Kidney (tissue), 14 donors: ENCODE data around the gene LGR5. TPM values are rescaled to one million over a fixed set of nuclear protein-coding genes. Genes with fewer than 3 reads are reported as not detected.

ENCODE experiments used
- DNase-seq, 5 donors: peaks; one replicate each; pipeline ENCODE4 v3.0.0-alpha.2; 2013 to 2020
- FAIRE-seq: peaks from 2 replicates; lab custom pipeline; 2012; peaks lifted over from hg19 to GRCh38; lab: Jason Lieb, UNC
- H3K27ac ChIP-seq, 2 donors: one replicate each; pipeline ENCODE4 v1.7.0; 2013; ENCODE audit warnings: low read depth in 2 of 2, low read length in 2 of 2, inconsistent platforms in 1 of 2
- H3K27me3 ChIP-seq: one replicate; pipeline ENCODE4 v1.7.1; 2013; ENCODE audit warnings: low read length, inconsistent platforms; ENCODE audit not compliant: control insufficient read depth, insufficient read depth
- H3K36me3 ChIP-seq, 3 donors: one replicate each; pipeline versions ENCODE4 v1.7.0 to v1.7.1; 2013; ENCODE audit warnings: low read length in 3 of 3, control low read depth in 1 of 3, inconsistent platforms in 1 of 3; ENCODE audit not compliant: insufficient read depth in 3 of 3, control insufficient read depth in 2 of 3
- H3K4me1 ChIP-seq, 3 donors: one replicate each; pipeline versions ENCODE4 v1.7.0 to v1.7.1; 2013; ENCODE audit warnings: low read length in 3 of 3, inconsistent platforms in 1 of 3, low read depth in 1 of 3; ENCODE audit not compliant: control insufficient read depth in 2 of 3, insufficient read depth in 2 of 3
- H3K4me3 ChIP-seq, 3 donors: one replicate each; pipeline versions ENCODE4 v1.7.0 to v1.8.1; 2013; ENCODE audit warnings: low read length in 3 of 3, control low read depth in 1 of 3, inconsistent platforms in 1 of 3
- H3K9ac ChIP-seq, 3 donors: one replicate each; pipeline versions ENCODE4 v1.7.0 to v1.7.1; 2013; ENCODE audit warnings: low read length in 3 of 3, control low read depth in 1 of 3, inconsistent platforms in 1 of 3
- H3K9me3 ChIP-seq, 3 donors: one replicate each; pipeline versions ENCODE4 v1.7.0 to v1.7.1; 2013; ENCODE audit warnings: low read length in 3 of 3, control low read depth in 1 of 3, inconsistent platforms in 1 of 3; ENCODE audit not compliant: control insufficient read depth in 2 of 3, insufficient read depth in 1 of 3
- intact Hi-C: fragments of 100-400 bp; cut with DNase I; formaldehyde crosslinking; loops from one replicate; pipeline ENCODE4 v1.11.1; 2022
- polyA plus RNA-seq: library from polyadenylated mRNA; stranded (reverse); fragments of 350-450 nt; fragmentation: Illumina TruSeq; extraction: RNeasy Lipid Tissue Mini Kit (QIAGEN cat#74804); gene quantifications from one replicate; pipeline ENCODE4 v1.2.3, GENCODE V29; 2014; ENCODE audit warnings: low read depth, low replicate concordance; ENCODE audit not compliant: insufficient read depth
- total RNA-seq: library from RNA; stranded (reverse); fragmentation: NEBNext Ultra II Directional; extraction: Animal tissue kit (Norgen Biotek cat#: 25700); gene quantifications from one replicate; pipeline ENCODE4 v1.2.1, GENCODE V29; 2021
- TF ChIP-seq, protein P1 (sequence below): IDR thresholded peaks from 3 replicates; pipeline ENCODE4 v1.5.1; 2012; ENCODE audit warnings: mild to moderate bottlenecking, moderate library complexity, borderline replicate concordance; ENCODE audit not compliant: insufficient read depth; ENCODE audit errors: extremely low read depth
- donor health status: control.
- donor health status: control.
- donor health status: control.
- donor health status: control.
- donor health status: control.
- donor health status: DM: yes; HTN: yes; CAD: no.
- donor health status: Normal renal cell carcinoma (clear cell type).

The LGR5 gene
- total and polyA plus RNA-seq, 2 donors from 2014 or later = 0.19 TPM; not detected in 1

DNA sequence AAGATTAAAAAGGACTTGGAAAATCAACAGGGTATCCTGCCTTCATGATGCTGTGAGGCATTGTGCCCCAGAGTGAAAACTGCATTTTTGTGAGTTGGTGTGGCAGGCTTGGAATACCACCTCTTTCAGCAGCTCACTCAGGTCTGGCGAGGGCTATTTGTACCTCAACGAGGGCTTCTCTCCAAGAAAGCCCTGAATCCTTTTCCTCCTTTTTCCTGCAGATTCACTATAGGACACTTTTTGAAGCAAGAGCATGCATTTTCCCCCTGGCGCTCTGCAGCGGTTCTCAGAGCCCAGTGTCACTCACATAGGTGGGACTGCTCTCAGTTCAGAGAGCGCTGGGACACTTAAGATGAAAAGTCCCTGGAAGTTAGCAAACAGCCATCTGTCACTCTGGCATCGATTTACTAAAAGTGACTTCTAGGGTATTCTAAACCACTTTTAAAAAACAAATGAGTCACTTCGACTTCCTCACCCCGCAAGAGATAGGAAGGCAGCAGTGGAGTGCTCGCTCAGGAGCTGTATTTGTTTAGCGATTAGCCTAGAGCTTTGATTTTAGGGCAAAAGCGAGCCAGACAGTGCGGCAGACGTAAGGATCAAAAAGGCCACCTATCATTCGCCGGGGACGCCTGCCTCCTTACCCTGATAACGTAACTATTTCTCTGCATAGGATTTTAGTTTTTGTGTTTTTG is 782 bp upstream of the LGR5 start:
- Histone ChIP-seq H3K27me3 (peaks cover 4% of the 10 kb centered on the region), H3K36me3 (no peaks in the 10 kb centered on the region), H3K4me3 (peak overlapping the region in 2 of 3 donors; percentile 41 to 52), H3K9me3 (peaks cover 0 to 9% (median 2%) of the 10 kb centered on the region in 3 donors), H3K4me1 (peaks cover 2 to 8% (median 3%) of the 10 kb centered on the region in 3 donors), H3K27ac (no peak overlapping the region), H3K9ac (peak overlapping the region in 1 of 3 donors; percentile 2)
- TF ChIP-seq, protein P1, sequence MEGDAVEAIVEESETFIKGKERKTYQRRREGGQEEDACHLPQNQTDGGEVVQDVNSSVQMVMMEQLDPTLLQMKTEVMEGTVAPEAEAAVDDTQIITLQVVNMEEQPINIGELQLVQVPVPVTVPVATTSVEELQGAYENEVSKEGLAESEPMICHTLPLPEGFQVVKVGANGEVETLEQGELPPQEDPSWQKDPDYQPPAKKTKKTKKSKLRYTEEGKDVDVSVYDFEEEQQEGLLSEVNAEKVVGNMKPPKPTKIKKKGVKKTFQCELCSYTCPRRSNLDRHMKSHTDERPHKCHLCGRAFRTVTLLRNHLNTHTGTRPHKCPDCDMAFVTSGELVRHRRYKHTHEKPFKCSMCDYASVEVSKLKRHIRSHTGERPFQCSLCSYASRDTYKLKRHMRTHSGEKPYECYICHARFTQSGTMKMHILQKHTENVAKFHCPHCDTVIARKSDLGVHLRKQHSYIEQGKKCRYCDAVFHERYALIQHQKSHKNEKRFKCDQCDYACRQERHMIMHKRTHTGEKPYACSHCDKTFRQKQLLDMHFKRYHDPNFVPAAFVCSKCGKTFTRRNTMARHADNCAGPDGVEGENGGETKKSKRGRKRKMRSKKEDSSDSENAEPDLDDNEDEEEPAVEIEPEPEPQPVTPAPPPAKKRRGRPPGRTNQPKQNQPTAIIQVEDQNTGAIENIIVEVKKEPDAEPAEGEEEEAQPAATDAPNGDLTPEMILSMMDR = no peak
- intact Hi-C loops = no loop called here
- FAIRE-seq (no peak), DNase-seq (peak in 3 of 5 donors; percentile 31 to 55 (median 34))

DNA sequence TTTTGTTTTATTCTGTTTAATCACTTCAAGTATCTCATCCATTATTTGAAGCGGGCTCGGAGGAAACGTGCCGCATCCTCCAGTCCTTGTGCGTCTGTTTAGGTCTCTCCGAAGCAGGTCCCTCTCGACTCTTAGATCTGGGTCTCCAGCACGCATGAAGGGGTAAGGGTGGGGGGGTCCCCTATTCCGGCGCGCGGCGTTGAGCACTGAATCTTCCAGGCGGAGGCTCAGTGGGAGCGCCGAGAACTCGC is 311 bp upstream of the LGR5 start:
- Histone ChIP-seq H3K4me3 (peak overlapping the region in 2 of 3 donors; percentile 41 to 52), H3K27ac (no peak overlapping the region), H3K27me3 (peaks cover 4% of the 10 kb centered on the region), H3K9me3 (peaks cover 0 to 9% (median 2%) of the 10 kb centered on the region in 3 donors), H3K36me3 (no peaks in the 10 kb centered on the region), H3K9ac (peak overlapping the region in 1 of 3 donors; percentile 2), H3K4me1 (peaks cover 2 to 8% (median 3%) of the 10 kb centered on the region in 3 donors)
- TF ChIP-seq, protein P1 = no peak
- FAIRE-seq = no peak
- no peak for DNase-seq
- intact Hi-C loops = no loop called here

DNA sequence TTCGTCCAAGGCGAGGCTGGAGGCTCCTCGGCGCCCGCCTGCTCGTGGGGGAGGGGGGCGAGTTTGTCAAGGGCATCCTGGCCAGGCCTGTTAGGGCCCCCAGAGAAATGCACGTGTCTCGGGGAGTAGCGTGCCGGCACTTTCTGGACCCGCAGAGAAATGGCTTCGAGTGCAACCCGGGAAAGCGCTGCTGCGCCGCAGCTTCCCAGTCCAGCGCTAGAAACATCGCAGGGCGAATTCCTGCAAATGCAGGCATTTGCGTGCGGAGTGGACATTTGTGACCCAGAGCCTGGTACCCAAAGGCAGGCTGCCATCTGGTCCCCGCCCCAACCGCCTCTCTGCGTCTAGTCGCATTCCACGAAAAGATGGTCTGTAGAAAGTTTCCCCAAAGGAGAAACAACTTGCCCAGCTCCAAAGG is 756 bp downstream of the LGR5 start:
- intact Hi-C loops = no loop called here
- Histone ChIP-seq H3K36me3 (no peaks in the 10 kb centered on the region), H3K27me3 (peaks cover 4% of the 10 kb centered on the region), H3K27ac (no peak overlapping the region), H3K4me3 (peak overlapping the region in 2 of 3 donors; percentile 41 to 45), H3K9ac (peak overlapping the region in 1 of 3 donors; percentile 21), H3K4me1 (peaks cover 2 to 8% (median 3%) of the 10 kb centered on the region in 3 donors), H3K9me3 (peaks cover 0 to 9% (median 2%) of the 10 kb centered on the region in 3 donors)
- DNase-seq (peak in 2 of 5 donors; percentile 55), FAIRE-seq (no peak)
- TF ChIP-seq, protein P1 = no peak
